CMK (cell line): Measurements from ENCODE around the gene KPNA6.

Experiments
- DNase-seq: peaks from one replicate; pipeline ENCODE4 v3.0.0-alpha.2; 2010; ENCODE audit warnings: low read depth

KPNA6 gene

DNA sequence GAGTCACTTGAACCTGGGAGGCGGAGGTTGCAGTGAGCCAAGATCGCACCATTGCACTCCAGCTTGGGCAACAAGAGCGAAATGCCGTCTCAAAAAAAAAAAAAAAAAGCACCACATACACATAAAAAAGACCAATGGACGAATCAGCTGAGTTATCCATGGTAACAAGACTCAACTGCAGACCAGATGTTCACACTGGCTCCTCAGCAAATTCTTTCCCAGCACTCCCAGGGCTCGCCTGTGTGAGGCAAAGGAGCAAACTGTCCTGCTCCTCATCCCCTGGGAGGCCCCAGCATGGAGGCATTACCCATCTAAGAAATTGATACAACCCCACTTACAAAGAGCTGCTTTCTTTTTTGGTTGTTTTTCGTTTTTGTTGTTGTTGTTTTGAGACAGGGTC lies 111.2 kb downstream of the KPNA6 start:
- no peak for DNase-seq

DNA sequence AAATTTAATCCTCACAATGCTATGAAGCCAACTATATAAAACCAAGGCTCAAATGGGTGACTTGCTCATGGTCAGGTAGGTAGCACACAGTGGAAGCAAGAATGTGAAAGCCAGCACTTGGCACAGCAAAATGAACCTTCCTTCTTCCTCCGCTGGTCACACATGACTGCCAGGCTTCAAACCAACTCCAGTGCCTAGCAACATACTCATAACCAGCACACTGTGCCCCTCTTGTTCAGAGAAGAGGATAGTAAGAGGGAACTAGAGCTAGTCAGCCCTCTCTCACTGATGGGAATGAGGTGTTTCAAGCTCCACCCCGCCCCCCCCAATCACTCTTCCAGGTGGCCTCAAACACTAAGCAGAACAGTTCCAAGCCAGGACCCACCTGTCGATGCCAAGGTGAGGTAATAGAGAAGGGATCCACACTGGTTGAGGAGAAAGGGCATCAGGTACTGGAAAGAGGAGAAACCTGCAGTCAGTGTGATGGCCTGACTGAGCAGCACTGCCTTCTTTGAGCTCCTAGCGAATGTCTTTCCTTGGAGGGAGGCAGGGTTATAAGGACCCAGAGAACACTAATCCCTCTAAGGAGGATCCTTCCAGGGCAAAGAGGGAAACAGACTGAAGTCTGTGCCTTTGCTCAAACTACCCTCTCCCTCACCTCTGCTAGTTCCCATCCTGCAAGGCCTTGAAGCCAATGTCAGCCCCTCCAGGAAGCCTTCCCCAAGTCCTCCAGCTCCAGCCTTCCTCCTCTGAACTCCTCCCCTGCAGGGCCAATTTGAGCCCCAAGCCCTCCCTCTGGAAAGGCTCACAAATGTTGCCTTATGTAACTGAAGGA lies 113.1 kb downstream of the KPNA6 start:
- no peak for DNase-seq

DNA sequence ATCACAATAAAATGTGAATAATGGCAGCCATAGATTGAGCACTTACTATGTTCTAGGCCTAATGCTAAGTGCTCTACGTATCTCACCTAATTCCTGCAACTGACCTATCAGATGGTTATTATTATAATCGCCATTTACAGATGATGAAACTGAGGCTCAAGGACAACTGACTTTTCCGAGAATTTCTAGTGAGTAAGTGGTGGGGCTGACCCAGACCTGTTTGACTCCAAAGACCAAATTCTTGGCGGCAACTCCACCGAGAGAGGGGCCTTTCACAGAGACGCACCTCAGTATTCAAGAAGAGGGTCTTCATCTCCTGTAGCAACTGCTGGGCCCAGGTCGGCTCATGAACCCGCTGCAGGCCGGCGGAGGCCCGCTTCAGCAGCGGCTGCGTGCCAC lies 113.7 kb downstream of the KPNA6 start:
- no peak for DNase-seq

DNA sequence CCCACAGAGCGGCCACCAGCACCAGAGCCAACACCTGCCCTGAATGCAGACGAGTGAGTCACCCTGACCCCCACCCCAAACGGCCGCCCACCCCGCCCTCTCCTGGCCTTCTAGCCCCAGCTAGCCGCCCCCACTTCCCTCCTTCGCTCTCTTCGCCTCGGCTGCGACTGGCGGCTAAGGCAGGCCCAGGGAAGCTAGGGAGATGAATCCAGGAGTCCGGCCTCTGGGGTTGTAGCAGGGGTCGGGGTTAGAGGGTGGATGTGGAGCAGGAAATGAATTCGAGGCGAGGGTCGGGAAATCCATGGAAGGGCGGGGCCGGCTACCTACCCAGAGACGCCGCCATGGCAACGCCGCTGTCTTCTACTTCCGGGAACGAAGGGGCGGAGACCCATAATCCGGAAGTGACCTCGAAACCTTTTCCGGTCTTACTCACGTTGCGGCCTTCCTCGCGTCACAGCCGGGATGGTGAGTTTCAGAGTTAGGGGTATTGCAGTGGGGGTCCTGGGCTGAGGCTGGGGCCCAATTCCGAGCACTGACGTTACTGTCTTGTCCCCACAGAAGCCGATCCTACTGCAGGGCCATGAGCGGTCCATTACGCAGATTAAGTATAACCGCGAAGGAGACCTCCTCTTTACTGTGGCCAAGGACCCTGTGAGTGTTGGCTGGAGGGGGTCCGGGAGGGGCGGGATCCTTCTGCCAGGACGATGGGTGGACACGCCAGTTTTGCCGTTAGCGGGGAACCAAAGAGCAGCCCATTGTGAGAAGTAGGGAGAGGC lies 114.3 kb downstream of the KPNA6 start, which contains the start of the genes EIF3I and TMEM234:
Gene EIF3I, plus strand, starts transcription at position 428 of the 776 bp plus-strand sequence. Its CDS starts 35 bp downstream, at position 463.
Gene TMEM234, minus strand, starts transcription at position 374 of the 776 bp plus-strand sequence. Its CDS starts 31 bp downstream, at position 343.
- DNase-seq = peak; percentile 84

DNA sequence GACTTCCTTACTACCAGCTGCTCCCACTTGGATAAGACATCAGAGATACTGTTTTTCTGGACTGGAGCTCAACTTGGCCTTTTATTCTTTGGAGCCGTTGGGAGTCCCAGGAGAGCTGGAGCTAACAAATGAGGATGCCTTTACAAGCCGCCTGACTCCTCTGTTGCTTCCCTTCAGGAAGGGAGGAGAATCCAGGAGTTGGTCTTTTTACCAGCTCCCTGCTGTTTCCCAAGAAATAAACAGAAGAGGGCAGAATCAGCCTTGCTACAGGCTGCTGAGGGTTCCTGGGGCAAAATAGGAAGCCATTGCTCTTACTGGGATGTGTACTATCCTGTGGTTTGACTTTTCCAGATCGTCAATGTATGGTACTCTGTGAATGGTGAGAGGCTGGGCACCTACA lies 115.8 kb downstream of the KPNA6 start:
- no peak for DNase-seq

DNA sequence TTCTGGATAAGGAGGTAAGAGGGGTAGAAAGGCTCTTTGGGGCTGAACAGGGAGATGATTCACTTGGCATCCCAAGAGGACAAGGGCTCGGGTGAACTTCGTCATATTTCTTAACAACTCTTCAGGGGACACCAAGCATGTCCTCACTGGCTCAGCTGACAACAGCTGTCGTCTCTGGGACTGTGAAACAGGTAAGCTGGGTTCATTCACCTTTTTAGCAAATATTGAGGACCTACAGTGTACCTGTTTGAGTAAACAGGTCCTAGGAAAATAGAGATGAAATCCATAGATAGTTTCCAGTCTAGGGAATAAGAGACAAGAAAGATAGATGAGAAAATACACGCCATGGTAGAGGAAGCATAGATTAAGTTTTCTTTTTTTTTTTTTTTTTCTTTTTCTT lies 116.4 kb downstream of the KPNA6 start:
- DNase-seq = no peak
